Left lung (tissue), 10 donors: ENCODE data around the gene ERBIN. TPM values are rescaled to one million over a fixed set of nuclear protein-coding genes. Genes with fewer than 3 reads are reported as not detected.

Source experiments
- ATAC-seq: fragments of 200-7000 bp; cut with Tn5 transposase; one replicate; pipeline ENCODE4 v1.9.1; 2020; ENCODE audit warnings: moderate library complexity
- DNase-seq, 4 donors: peaks; one replicate each; pipeline ENCODE4 v3.0.0-alpha.2; 2013 to 2020
- H3K27ac ChIP-seq, 2 donors: fragments of 200-600 bp; sonication (generic) in 1 of 2; one replicate each; pipeline versions ENCODE4 v1.5.0 to v1.8.0; 2020 to 2021
- H3K27me3 ChIP-seq, 2 donors: fragments of 200-600 bp; sonication (generic) in 1 of 2; one replicate each; pipeline versions ENCODE4 v1.5.0 to v1.8.0; 2020 to 2021
- H3K36me3 ChIP-seq, 2 donors: fragments of 200-600 bp; sonication (generic) in 1 of 2; one replicate each; pipeline versions ENCODE4 v1.5.0 to v1.8.0; 2020 to 2021
- H3K4me1 ChIP-seq, 2 donors: fragments of 200-600 bp; one replicate each; pipeline ENCODE4 v1.8.0; 2021
- H3K4me3 ChIP-seq, 2 donors: fragments of 200-600 bp; sonication (generic) in 1 of 2; one replicate each; pipeline versions ENCODE4 v1.5.0 to v1.8.0; 2020 to 2021; ENCODE audit warnings: mild to moderate bottlenecking in 1 of 2
- H3K9me3 ChIP-seq, 2 donors: fragments of 200-600 bp; sonication (generic) in 1 of 2; one replicate each; pipeline versions ENCODE4 v1.5.0 to v1.8.0; 2020 to 2021
- CTCF ChIP-seq, 2 donors: fragments of 200-600 bp; sonication (generic) in 1 of 2; IDR thresholded peaks; one replicate each; pipeline versions ENCODE4 v1.5.0 to v1.8.0; 2021; ENCODE audit warnings: antibody characterized with exemption in 2 of 2
- intact Hi-C, 2 donors: fragments of 100-400 bp; cut with DNase I; formaldehyde crosslinking; loops; one replicate each; pipeline versions ENCODE4 v1.11.2 to v1.14.2; 2022
- polyA plus RNA-seq, 6 donors: library from polyadenylated mRNA; unstranded; fragments of 120-200 nt; gene quantifications; one replicate each; pipeline ENCODE4 v1.2.1, GENCODE V29; 2013; ENCODE audit not compliant: insufficient read length in 6 of 6
- total RNA-seq, 2 donors: library from RNA; stranded (reverse); fragmentation: NEBNext Ultra II Directional; extraction: Animal tissue kit (Norgen Biotek cat#: 25700); gene quantifications; one replicate each; pipeline ENCODE4 v1.2.1, GENCODE V29; 2021
- donor health status: DM: no; HTN: yes; CAD: no.
- donor health status: DM: no; HTN: no; CAD: no.

The ERBIN gene
- total and polyA plus RNA-seq, 8 donors = 72.8 to 87.2 (median 79.3) TPM

- Histone ChIP-seq H3K4me1 (peaks cover 3 to 13% of the 10 kb centered on the region in 2 donors), H3K9me3 (no peaks in the 10 kb centered on the region), H3K27ac (no peak overlapping the region), H3K4me3 (no peak overlapping the region), H3K36me3 (peaks cover 0 to 17% of the 10 kb centered on the region in 2 donors), H3K27me3 (no peaks in the 10 kb centered on the region)
- ATAC-seq (no peak), DNase-seq (no peak)
- TF ChIP-seq CTCF (IDR thresholded peaks at IDR 0.05) = no peak
- intact Hi-C loops = no loop called here
Measured at GRCh38 chr5:66013906-66014305, 87.5 kb downstream of the ERBIN start.

- H3K4me1 ChIP-seq = peaks cover 3 to 5% of the 10 kb centered on the region in 2 donors
- ATAC-seq = no peak
- no peaks in the 10 kb centered on the region for H3K9me3 ChIP-seq
Measured at GRCh38 chr5:66015196-66015960, 89.0 kb downstream of the ERBIN start.

GRCh38 chr5:66021585-66021984 lies 95.2 kb downstream of the ERBIN start:
- TF ChIP-seq CTCF (IDR thresholded peaks at IDR 0.05) = no peak
- Histone ChIP-seq H3K27ac (no peak overlapping the region), H3K9me3 (no peaks in the 10 kb centered on the region), H3K36me3 (peaks cover 0 to 35% of the 10 kb centered on the region in 2 donors), H3K4me1 (no peaks in the 10 kb centered on the region), H3K27me3 (no peaks in the 10 kb centered on the region), H3K4me3 (no peak overlapping the region)
- intact Hi-C loops = no loop called here
- ATAC-seq (peak; percentile 73), DNase-seq (no peak)

More at GRCh38 chr5:66015196-66015960, 89.0 kb downstream of the ERBIN start:
- H3K27me3 ChIP-seq = no peaks in the 10 kb centered on the region
- intact Hi-C loops = no loop called here
- H3K4me3 ChIP-seq = no peak overlapping the region
- H3K27ac ChIP-seq = no peak overlapping the region
- H3K36me3 ChIP-seq = peaks cover 0 to 17% of the 10 kb centered on the region in 2 donors
- DNase-seq = peak in 2 of 4 donors; percentile 5 to 9
- TF ChIP-seq CTCF (IDR thresholded peaks at IDR 0.05) = no peak

- no peak for ATAC-seq
- no peak for TF ChIP-seq CTCF (IDR thresholded peaks at IDR 0.05)
- H3K9me3 ChIP-seq = no peaks in the 10 kb centered on the region
- no peak for DNase-seq
- H3K4me3 ChIP-seq = no peak overlapping the region
- peaks cover 0 to 53% of the 10 kb centered on the region in 2 donors for H3K36me3 ChIP-seq
- no peak overlapping the region for H3K27ac ChIP-seq
- H3K27me3 ChIP-seq = no peaks in the 10 kb centered on the region
- no peaks in the 10 kb centered on the region for H3K4me1 ChIP-seq
- intact Hi-C loops = no loop called here
Measured at GRCh38 chr5:66039296-66039695, 112.9 kb downstream of the ERBIN start.

GRCh38 chr5:66039701-66040100 lies 113.3 kb downstream of the ERBIN start:
- no peak for TF ChIP-seq CTCF (IDR thresholded peaks at IDR 0.05)
- DNase-seq (no peak), ATAC-seq (no peak)
- no peak overlapping the region for H3K4me3 ChIP-seq
- no peaks in the 10 kb centered on the region for H3K9me3 ChIP-seq
- no peaks in the 10 kb centered on the region for H3K27me3 ChIP-seq
- intact Hi-C loops = no loop called here
- H3K4me1 ChIP-seq = no peaks in the 10 kb centered on the region
- no peak overlapping the region for H3K27ac ChIP-seq
- peaks cover 0 to 53% of the 10 kb centered on the region in 2 donors for H3K36me3 ChIP-seq
